H1 (cell line): ENCODE data around the gene FBXO2. TPM values are rescaled to one million over a fixed set of nuclear protein-coding genes. Genes with fewer than 3 reads are reported as not detected.

Source experiments
- polyA plus RNA-seq, 7 experiments: library from polyadenylated mRNA; depleted of rRNA in 3 of 7; stranded (reverse) in 5 of 7; unstranded in 2 of 7; fragments of >200 nt in 5 of 7; fragments of 200-250 nt in 2 of 7; gene quantifications; 1 replicate in 5 of 7; 2 replicates in 1 of 7; 4 replicates in 1 of 7; pipeline versions ENCODE4 v1.2.1 to v1.2.3, GENCODE V29; 2011 to 2013; ENCODE audit warnings: missing spikeins in 2 of 7, mixed read lengths in 2 of 7
- total RNA-seq: library from RNA; stranded (reverse); fragmentation: NEBNext Ultra II Directional; extraction: Animal tissue kit (Norgen Biotek cat#: 25700); gene quantifications from 2 replicates; pipeline ENCODE4 v1.2.1, GENCODE V29; 2021

Gene FBXO2
- total and polyA plus RNA-seq, 2 of the 8 experiments (the other 6 are each of a cell fraction or from before 2014, with no cell fraction given): 51.3 to 57.9 TPM

Other genes starting within 250 kb of the FBXO2 start
- 4.6 and 5.3 TPM in 2 replicates for gene DISP3, start 175.3 kb downstream of the FBXO2 start, total RNA-seq
- 3.4 and 4.3 TPM in 2 replicates for gene DISP3, start 175.3 kb downstream of the FBXO2 start, polyA plus RNA-seq (2011; rRNA removed)
- 27.2 and 29.2 TPM in 2 replicates for gene FBXO44, start 448 bp upstream of the FBXO2 start, total RNA-seq
- gene FBXO44, start 448 bp upstream of the FBXO2 start, polyA plus RNA-seq (2011; rRNA removed): 27.0 and 43.0 TPM in 2 replicates
- 0.29 and 0.54 TPM in 2 replicates for gene FBXO6, start 9.8 kb upstream of the FBXO2 start, total RNA-seq
- gene FBXO6, start 9.8 kb upstream of the FBXO2 start, polyA plus RNA-seq (2011; rRNA removed): 0.86 and 1.2 TPM in 2 replicates
- gene MAD2L2, start 26.7 kb upstream of the FBXO2 start, total RNA-seq: 310 and 314 TPM in 2 replicates
- 469 and 710 TPM in 2 replicates for gene MAD2L2, start 26.7 kb upstream of the FBXO2 start, polyA plus RNA-seq (2011; rRNA removed)
- 17.6 and 18.9 TPM in 2 replicates for gene DRAXIN, start 37.3 kb upstream of the FBXO2 start, total RNA-seq
- gene DRAXIN, start 37.3 kb upstream of the FBXO2 start, polyA plus RNA-seq (2011; rRNA removed): 4.6 and 4.8 TPM in 2 replicates
- 69.7 and 70.9 TPM in 2 replicates for gene AGTRAP, start 81.7 kb upstream of the FBXO2 start, total RNA-seq
- gene AGTRAP, start 81.7 kb upstream of the FBXO2 start, polyA plus RNA-seq (2011; rRNA removed): 192 and 261 TPM in 2 replicates
- 0.90 and 1.3 TPM in 2 replicates for gene C1orf167, start 107.8 kb upstream of the FBXO2 start, total RNA-seq
- gene C1orf167, start 107.8 kb upstream of the FBXO2 start, polyA plus RNA-seq (2011; rRNA removed): 0.67 and 0.70 TPM in 2 replicates
- gene MTHFR, start 151.5 kb upstream of the FBXO2 start, total RNA-seq: 17.9 and 18.5 TPM in 2 replicates
- 8.7 and 11.6 TPM in 2 replicates for gene MTHFR, start 151.5 kb upstream of the FBXO2 start, polyA plus RNA-seq (2011; rRNA removed)
- 25.5 and 26.0 TPM in 2 replicates for gene CLCN6, start 151.8 kb upstream of the FBXO2 start, total RNA-seq
- gene CLCN6, start 151.8 kb upstream of the FBXO2 start, polyA plus RNA-seq (2011; rRNA removed): 15.7 and 20.4 TPM in 2 replicates
- gene NPPA, start 193.4 kb upstream of the FBXO2 start, total RNA-seq: not detected in 2 replicates
- not detected in 2 replicates for gene NPPA, start 193.4 kb upstream of the FBXO2 start, polyA plus RNA-seq (2011; rRNA removed)
- 0.91 and 1.2 TPM in 2 replicates for gene NPPB, start 204.5 kb upstream of the FBXO2 start, total RNA-seq
- 0.36 and 0.77 TPM in 2 replicates for gene NPPB, start 204.5 kb upstream of the FBXO2 start, polyA plus RNA-seq (2011; rRNA removed)